HG03135 (cell line): ENCODE results near the gene TEX29.

Experiments
- ATAC-seq: cut with Tn5 transposase; IDR thresholded peaks from one replicate; pipeline ENCODE4 v1.9.1; 2021; ENCODE audit warnings: mild to moderate bottlenecking, moderate library complexity; ENCODE audit not compliant: unreplicated experiment

Gene TEX29

GRCh38 chr13:111319998-111320911 is at the start of gene TEX29:
Gene TEX29 (plus strand): TSS chr13:111320642. CDS start chr13:111320891, 249 bp downstream.
- no peak for ATAC-seq

DNA sequence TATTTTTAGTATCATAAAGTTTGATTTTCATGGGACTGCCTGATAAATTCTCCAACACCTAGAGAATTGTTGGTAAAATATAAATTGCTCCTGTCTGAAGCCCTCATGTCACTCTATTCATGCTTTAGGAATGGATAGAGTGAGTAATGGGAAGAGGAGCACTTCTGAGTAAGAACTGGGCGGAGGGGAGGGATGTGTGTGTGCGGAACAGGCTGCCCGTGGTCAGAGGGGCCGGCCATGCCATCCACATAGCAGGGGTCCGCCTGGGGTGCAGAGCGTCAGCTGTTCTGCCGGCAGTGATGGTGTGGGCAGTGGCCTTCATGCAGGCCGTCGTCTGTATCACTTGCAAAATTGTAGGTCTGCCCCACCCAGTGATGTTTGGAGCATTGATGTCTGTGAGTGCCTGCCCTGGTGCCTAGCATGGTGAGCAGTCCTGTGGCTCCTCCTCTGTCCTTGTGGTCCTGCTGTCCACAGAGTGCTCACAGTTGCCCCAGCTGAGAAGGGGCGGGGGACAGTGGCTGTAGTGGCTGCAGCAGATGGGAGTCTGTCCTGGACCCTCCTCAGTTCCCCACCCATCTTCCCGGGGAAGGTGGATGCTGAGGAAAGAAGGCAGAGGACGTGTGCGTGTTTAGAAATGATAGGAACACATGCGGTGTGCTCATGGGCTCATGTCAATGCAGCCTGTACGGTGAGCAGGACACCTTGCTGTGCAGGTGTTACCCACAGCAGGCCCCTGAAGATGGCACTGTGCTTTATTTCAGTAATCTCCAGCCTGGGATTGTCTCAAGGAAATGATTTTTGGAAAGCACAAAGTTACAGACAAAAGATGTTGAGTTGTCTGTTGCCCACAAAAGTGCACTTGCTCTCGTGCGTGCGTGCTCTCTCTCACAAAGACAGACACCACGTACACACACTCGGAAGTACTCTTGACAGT is 49.4 kb upstream of the TEX29 start:
- ATAC-seq = no peak

DNA sequence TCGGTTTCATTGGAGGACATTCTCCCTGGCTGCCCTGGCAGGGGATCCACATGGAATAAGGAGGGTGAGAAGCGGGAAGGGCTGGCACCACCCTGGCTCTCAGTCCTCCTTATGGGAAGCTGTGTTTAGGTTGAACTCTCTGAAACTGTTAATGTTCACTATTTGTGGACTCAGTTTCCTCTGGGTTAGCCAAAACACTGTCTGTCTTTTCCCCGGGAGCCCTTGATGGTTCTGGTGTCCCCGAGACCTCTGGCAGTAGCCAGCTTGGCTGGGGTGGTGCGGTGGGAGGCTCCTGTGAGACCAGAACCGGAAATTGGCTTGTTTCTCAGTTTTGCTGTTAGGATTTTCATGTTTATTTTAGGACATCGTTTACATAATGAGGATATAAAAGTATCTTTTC is 48.3 kb upstream of the TEX29 start:
- no peak for ATAC-seq

- no peak for ATAC-seq
These were observed 45.1 kb upstream of the TEX29 start for GRCh38 chr13:111275382-111275781.

DNA sequence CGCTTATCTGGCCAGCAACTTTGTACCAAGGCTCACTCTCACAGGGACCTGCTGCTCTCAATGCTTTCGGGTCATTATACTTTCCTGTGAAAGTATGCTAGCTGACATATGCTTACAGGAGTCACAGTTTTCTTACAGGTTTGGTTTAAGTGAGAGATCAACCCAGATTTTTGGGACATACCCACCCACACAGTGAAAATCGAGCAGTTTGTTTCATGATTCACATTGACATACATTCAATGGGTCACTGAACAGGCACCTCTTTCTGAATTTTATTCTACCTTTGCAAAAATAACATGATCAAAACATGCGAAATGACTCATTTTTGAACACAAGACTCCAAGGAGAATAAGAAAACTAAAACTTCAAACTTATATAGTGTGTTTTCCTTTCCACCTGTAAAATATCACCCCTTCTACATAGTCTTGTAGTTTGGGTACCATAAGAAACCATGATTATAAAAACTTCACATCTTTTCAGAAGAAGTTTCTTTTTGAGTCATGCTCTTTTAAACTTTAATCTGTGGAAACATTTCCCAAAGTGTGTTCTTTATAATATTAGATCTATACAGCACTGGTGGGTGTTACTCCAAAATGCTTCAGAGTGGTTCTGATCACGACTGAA is 44.3 kb upstream of the TEX29 start:
- no peak for ATAC-seq

DNA sequence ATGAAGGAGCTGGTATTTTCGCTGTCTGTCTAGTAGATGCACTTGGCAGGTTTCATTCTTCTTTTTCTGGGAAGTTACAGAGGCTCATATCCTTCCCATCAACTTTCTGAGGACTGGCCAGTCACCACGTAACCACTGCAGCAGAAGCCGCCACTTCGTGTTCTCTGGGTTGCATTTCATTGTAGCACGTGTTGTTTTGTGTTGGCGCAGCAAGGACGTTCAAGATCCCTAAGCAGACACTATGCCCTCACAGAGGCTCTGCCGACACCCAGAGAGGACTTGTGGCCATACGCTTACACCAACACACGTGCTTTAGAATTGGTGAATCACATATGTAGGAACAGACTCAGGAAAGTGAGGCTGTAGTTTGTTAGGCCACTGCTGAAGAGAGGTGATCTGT is 42.2 kb upstream of the TEX29 start:
- no peak for ATAC-seq

- no peak for ATAC-seq
These were observed 41.4 kb upstream of the TEX29 start for GRCh38 chr13:111278743-111279652.

- no peak for ATAC-seq
These were observed 40.2 kb upstream of the TEX29 start for GRCh38 chr13:111280226-111280625.

DNA sequence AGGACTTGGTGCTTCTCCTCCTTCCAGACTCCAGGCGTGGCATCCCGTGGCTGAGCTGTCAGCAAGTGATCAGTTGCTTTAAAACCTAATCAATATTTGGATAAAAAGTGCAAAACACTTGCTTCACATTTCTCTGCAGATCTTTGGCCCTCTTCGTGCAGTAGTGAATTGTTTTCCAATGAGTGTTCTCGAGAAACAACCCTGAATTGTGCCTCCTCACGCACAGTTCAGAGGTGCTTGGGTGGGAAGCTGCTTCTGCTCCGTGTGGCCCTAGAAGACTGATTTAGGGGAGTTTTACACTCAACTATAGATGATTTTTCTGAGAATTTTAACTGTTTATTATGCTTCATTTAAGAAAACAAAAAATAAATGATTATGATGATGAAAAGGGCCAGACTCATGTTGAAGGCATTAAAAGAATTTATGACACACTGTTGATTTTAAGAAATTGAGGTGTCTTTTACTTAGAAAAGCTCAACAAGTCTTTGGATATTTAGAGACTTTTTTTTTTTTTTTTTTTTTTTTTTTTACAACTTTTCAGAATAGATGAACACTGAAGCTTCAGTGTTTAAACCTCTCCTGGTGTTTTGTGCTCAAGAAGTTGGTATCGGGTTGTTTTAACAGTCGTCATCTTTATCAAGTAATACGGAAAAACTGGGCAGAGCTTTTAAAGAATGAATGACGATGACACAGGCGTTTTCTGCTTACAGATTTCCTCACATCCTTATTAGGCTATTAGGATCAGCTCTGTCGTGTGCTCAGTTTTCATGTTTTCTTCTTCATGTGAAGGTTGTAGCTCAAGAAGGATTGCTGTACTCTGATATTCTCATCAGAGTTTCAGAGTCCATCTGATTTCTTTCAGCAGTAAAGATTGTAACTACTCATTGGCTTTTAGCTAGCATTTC is 39.5 kb upstream of the TEX29 start:
- ATAC-seq = no peak

- ATAC-seq = no peak
These were observed 38.6 kb upstream of the TEX29 start for GRCh38 chr13:111281751-111282311.

GRCh38 chr13:111282425-111282824 is 38.0 kb upstream of the TEX29 start:
- no peak for ATAC-seq

DNA sequence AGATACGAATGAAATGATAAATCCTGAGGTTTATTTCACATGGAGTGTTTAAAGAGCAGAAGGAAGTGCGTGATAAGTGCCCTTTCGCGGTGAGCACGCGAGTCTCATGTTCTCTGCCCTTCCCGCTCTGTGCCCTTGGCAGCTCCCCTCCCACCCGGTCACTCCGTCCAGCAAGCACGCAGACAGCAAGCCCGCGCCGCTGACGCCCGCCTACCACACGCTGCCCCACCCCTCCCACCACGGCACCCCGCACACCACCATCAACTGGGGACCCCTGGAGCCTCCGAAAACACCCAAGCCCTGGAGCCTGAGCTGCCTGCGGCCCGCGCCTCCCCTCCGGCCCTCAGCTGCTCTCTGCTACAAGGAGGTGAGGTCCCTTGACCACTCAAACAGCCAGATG is 37.4 kb upstream of the TEX29 start:
- ATAC-seq = no peak

GRCh38 chr13:111283457-111283856 is 37.0 kb upstream of the TEX29 start:
- ATAC-seq = no peak

DNA sequence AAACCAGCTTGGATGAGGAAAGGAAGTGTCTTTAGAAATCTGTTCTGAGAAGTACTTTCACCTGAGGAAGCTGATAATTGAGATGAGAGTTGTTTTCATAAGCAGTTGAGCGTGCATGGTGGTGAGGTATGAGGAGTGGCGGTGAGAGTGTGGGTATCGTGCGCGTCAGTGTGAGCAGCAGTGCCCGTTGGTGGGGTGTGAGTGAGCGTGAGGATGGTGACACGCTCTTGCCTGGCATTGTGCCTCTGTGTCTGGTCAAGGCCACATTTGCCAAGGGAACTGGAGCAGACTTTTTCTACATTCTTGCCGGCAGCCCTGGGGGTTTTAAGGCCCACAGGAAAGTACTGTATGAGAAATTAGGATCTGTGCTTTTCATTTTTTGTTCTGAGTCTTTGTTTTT is 36.5 kb upstream of the TEX29 start:
- no peak for ATAC-seq

DNA sequence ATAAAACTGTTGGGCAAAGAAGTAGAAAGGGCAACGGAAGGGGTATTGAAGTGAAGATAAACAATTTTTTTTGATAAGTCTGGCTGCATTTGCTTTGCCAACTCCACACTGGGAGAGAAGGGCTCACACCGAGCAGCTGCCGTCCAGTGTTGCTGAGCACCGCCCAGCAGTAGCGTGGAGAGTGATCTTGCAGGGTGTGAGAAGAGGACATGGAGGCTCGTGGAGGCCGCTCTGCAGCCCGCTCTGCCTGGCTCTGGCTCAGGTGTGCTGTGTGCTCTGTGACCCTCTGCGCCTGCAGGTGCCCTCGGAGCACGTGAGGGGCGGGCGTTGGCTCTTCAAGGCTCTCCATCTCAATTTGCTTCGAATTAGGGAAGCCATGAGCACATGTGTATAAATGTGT is 35.9 kb upstream of the TEX29 start:
- ATAC-seq = no peak

GRCh38 chr13:111286162-111286561 is 34.3 kb upstream of the TEX29 start:
- no peak for ATAC-seq

GRCh38 chr13:111286749-111287148 is 33.7 kb upstream of the TEX29 start:
- no peak for ATAC-seq

- no peak for ATAC-seq
These were observed 33.2 kb upstream of the TEX29 start for GRCh38 chr13:111287201-111287600.

- no peak for ATAC-seq
These were observed 32.2 kb upstream of the TEX29 start for GRCh38 chr13:111288276-111288675.
